Activated CD8-positive, alpha-beta T cell treated with anti-CD3 and anti-CD28 coated beads for 36 hours (primary cell): Measurements from ENCODE around the gene UBA5. TPM values are rescaled to one million over a fixed set of nuclear protein-coding genes. Genes with fewer than 3 reads are reported as not detected.

ENCODE experiments used
- ATAC-seq: fragments of 200-7000 bp; cut with Tn5 transposase; one replicate; pipeline ENCODE4 v1.10.0; 2021; ENCODE audit warnings: mild to moderate bottlenecking, moderate library complexity
- CTCF ChIA-PET: fragments of 350-600 bp; sonication (Branson Sonifier 250); formaldehyde crosslinking; loops from one replicate; lab custom pipeline; 2021; ENCODE audit warnings: antibody characterized with exemption; lab: Charles Lee
- POLR2A ChIA-PET: fragments of 350-600 bp; sonication (Branson Sonifier 250); formaldehyde crosslinking; loops from one replicate; lab custom pipeline; 2021; ENCODE audit warnings: antibody characterized with exemption; lab: Charles Lee
- DNase-seq: peaks from one replicate; pipeline ENCODE4 v3.0.0-alpha.2; 2020
- H3K27ac Mint-ChIP-seq: one replicate; pipeline ENCODE4 v1.8.0; 2021; ENCODE audit warnings: mild to moderate bottlenecking, mixed read lengths
- H3K27me3 Mint-ChIP-seq: one replicate; pipeline ENCODE4 v1.8.0; 2021; ENCODE audit warnings: mixed read lengths
- H3K36me3 Mint-ChIP-seq: one replicate; pipeline ENCODE4 v1.8.0; 2021; ENCODE audit warnings: low read depth, mixed read lengths
- H3K4me1 Mint-ChIP-seq: one replicate; pipeline ENCODE4 v1.8.0; 2021; ENCODE audit warnings: low read depth, mixed read lengths
- H3K4me3 Mint-ChIP-seq: one replicate; pipeline ENCODE4 v1.8.0; 2021; ENCODE audit warnings: mild to moderate bottlenecking, moderate library complexity, mixed read lengths
- H3K9me3 Mint-ChIP-seq: one replicate; pipeline ENCODE4 v1.8.0; 2021; ENCODE audit warnings: mixed read lengths
- CTCF ChIP-seq: fragments of 200-600 bp; IDR thresholded peaks from one replicate; pipeline ENCODE4 v1.8.0; 2022; ENCODE audit warnings: antibody characterized with exemption, mild to moderate bottlenecking
- intact Hi-C: fragments of 100-400 bp; cut with micrococcal nuclease; formaldehyde crosslinking; loops from one replicate; pipeline ENCODE4 v1.10.0; 2022
- total RNA-seq, 2 experiments: library from RNA; stranded (reverse); gene quantifications; one replicate each; pipeline ENCODE4 v1.2.3, GENCODE V29; 2021

Gene UBA5
- total RNA-seq, 2 experiments from 2014 or later = 67.7 to 69.4 TPM

GRCh38 chr3:132675408-132675807, 15.3 kb downstream of the UBA5 start:
- H3K4me1 Mint-ChIP-seq = no peaks in the 10 kb centered on the region
- peaks cover 28% of the 10 kb centered on the region for H3K36me3 Mint-ChIP-seq
- ChIA-PET CTCF (no interaction called here), POLR2A (no interaction called here)
- ATAC-seq = no peak
- no peak overlapping the region for H3K27ac Mint-ChIP-seq
- no peak for TF ChIP-seq CTCF
- intact Hi-C loops = no loop called here
- no peak overlapping the region for H3K4me3 Mint-ChIP-seq
- no peaks in the 10 kb centered on the region for H3K27me3 Mint-ChIP-seq
- H3K9me3 Mint-ChIP-seq = no peaks in the 10 kb centered on the region
- no peak for DNase-seq

- Mint-ChIP-seq H3K9me3 (no peaks in the 10 kb centered on the region), H3K4me1 (no peaks in the 10 kb centered on the region), H3K27me3 (no peaks in the 10 kb centered on the region), H3K36me3 (peaks cover 25% of the 10 kb centered on the region), H3K4me3 (no peak overlapping the region), H3K27ac (no peak overlapping the region)
- DNase-seq = no peak
- TF ChIP-seq CTCF = no peak
- no peak for ATAC-seq
- ChIA-PET POLR2A (interaction anchor here (1.5 kb wide), 1 partner anchor 197 kb away, joined by 3 read pairs; no protein-coding TSS in a partner anchor), CTCF (no interaction called here)
- intact Hi-C loops = no loop called here
Measured at GRCh38 chr3:132679911-132680310, 19.8 kb downstream of the UBA5 start.

- Mint-ChIP-seq H3K36me3 (peaks cover 24% of the 10 kb centered on the region), H3K4me1 (no peaks in the 10 kb centered on the region), H3K27me3 (no peaks in the 10 kb centered on the region), H3K9me3 (no peaks in the 10 kb centered on the region), H3K27ac (no peak overlapping the region), H3K4me3 (no peak overlapping the region)
- ATAC-seq (no peak), DNase-seq (no peak)
- POLR2A ChIA-PET = no interaction called here
- intact Hi-C loops = no loop called here
- CTCF ChIA-PET = interaction anchor here (0.7 to 1.4 kb wide), 3 partner anchors 10 to 40 kb away, joined by 3 to 5 read pairs (median 3); no protein-coding TSS in a partner anchor
- TF ChIP-seq CTCF = no peak
Measured at GRCh38 chr3:132681421-132681820, 21.3 kb downstream of the UBA5 start.

GRCh38 chr3:132682201-132682600, 22.1 kb downstream of the UBA5 start:
- Mint-ChIP-seq H3K36me3 (peaks cover 17% of the 10 kb centered on the region), H3K27me3 (no peaks in the 10 kb centered on the region), H3K27ac (no peak overlapping the region), H3K9me3 (no peaks in the 10 kb centered on the region), H3K4me1 (no peaks in the 10 kb centered on the region), H3K4me3 (no peak overlapping the region)
- CTCF ChIA-PET = interaction anchor here (0.7 to 1.4 kb wide), 3 partner anchors 11 to 40 kb away, joined by 3 to 5 read pairs (median 3); no protein-coding TSS in a partner anchor
- no peak for TF ChIP-seq CTCF
- ATAC-seq = no peak
- no peak for DNase-seq
- intact Hi-C loops = no loop called here
- POLR2A ChIA-PET = interaction anchor here (0.9 kb wide), 1 partner anchor 24 kb away, joined by 3 read pairs; no protein-coding TSS in a partner anchor

- H3K27me3 Mint-ChIP-seq = no peaks in the 10 kb centered on the region
- H3K4me1 Mint-ChIP-seq = peaks cover 2% of the 10 kb centered on the region
- TF ChIP-seq CTCF = no peak
- ChIA-PET POLR2A (interaction anchor here (1.1 kb wide), 1 partner anchor 29 kb away, joined by 3 read pairs; no protein-coding TSS in a partner anchor), CTCF (interaction anchor here (1.4 kb wide), 1 partner anchor 23 kb away, joined by 3 read pairs; no protein-coding TSS in a partner anchor)
- H3K36me3 Mint-ChIP-seq = peaks cover 16% of the 10 kb centered on the region
- ATAC-seq = no peak
- no peaks in the 10 kb centered on the region for H3K9me3 Mint-ChIP-seq
- intact Hi-C loops = no loop called here
- no peak for DNase-seq
- no peak overlapping the region for H3K27ac Mint-ChIP-seq
- no peak overlapping the region for H3K4me3 Mint-ChIP-seq
Measured at GRCh38 chr3:132690040-132690439, 29.9 kb downstream of the UBA5 start.
